SU-DHL-6 (cell line): ENCODE results near the gene A3GALT2.

Source experiments
- H2AFZ ChIP-seq: fragments of 200-600 bp; sonication (generic); 2 replicates; pipeline ENCODE4 v1.6.1; 2014; ENCODE audit warnings: low read depth, mild to moderate bottlenecking, moderate library complexity, mixed read lengths, antibody characterized with exemption, low read length; ENCODE audit not compliant: severe bottlenecking
- H3F3A ChIP-seq: fragments of 200-600 bp; shearing (Covaris generic); 2 replicates; pipeline ENCODE4 v1.6.0; 2016; ENCODE audit warnings: antibody characterized with exemption, mild to moderate bottlenecking; ENCODE audit not compliant: insufficient read depth
- H3K27ac ChIP-seq: fragments of 200-600 bp; sonication (generic); 2 replicates; pipeline ENCODE4 v1.5.1; 2016; ENCODE audit warnings: low read depth, mild to moderate bottlenecking, low read length, moderate library complexity, mixed read lengths
- H3K27me3 ChIP-seq: fragments of 200-600 bp; sonication (generic), shearing (Covaris generic); 2 replicates; pipeline ENCODE4 v1.6.0; 2014; ENCODE audit warnings: mild to moderate bottlenecking, low read length
- H3K36me3 ChIP-seq: fragments of 200-600 bp; sonication (generic); 2 replicates; pipeline ENCODE4 v1.6.1; 2014; ENCODE audit warnings: mild to moderate bottlenecking, low read length, mixed read lengths
- H3K4me2 ChIP-seq: fragments of 300-600, 200-600 bp; shearing (Covaris generic), sonication (generic); 2 replicates; pipeline ENCODE4 v1.6.0; 2014; ENCODE audit warnings: low read length, low read depth, mild to moderate bottlenecking; ENCODE audit not compliant: poor library complexity, severe bottlenecking
- H3K4me3 ChIP-seq: fragments of 200-600 bp; sonication (generic); 2 replicates; pipeline ENCODE4 v1.5.1; 2014; ENCODE audit warnings: antibody characterized with exemption, low read length, mild to moderate bottlenecking, mixed read lengths; ENCODE audit not compliant: insufficient read depth, poor library complexity, severe bottlenecking
- H3K79me2 ChIP-seq: fragments of 200-600 bp; sonication (generic); 2 replicates; pipeline ENCODE4 v1.6.1; 2014; ENCODE audit warnings: mild to moderate bottlenecking, low read length, moderate library complexity; ENCODE audit not compliant: insufficient read depth
- H3K9ac ChIP-seq: fragments of 200-600 bp; sonication (generic); 2 replicates; pipeline ENCODE4 v1.7.0; 2014; ENCODE audit warnings: mild to moderate bottlenecking, low read length
- H3K9me2 ChIP-seq: fragments of 200-600 bp; sonication (generic); replicated peaks from 2 replicates; pipeline ENCODE4 v1.6.1; 2014; ENCODE audit warnings: low read length; ENCODE audit not compliant: insufficient read depth
- H3K9me3 ChIP-seq: fragments of 200-600 bp; sonication (generic); 2 replicates; pipeline ENCODE4 v1.6.1; 2014; ENCODE audit warnings: low read length, mixed read lengths; ENCODE audit not compliant: insufficient read depth
- H4K20me1 ChIP-seq: fragments of 200-600 bp; sonication (generic); 2 replicates; pipeline ENCODE4 v1.6.1; 2014; ENCODE audit warnings: low read depth, mild to moderate bottlenecking, antibody characterized with exemption, low read length, moderate library complexity, mixed read lengths
- CTCF ChIP-seq: fragments of 200-600 bp; sonication (generic); IDR thresholded peaks from one replicate; pipeline ENCODE4 v1.5.1; 2017; ENCODE audit warnings: antibody characterized with exemption, mild to moderate bottlenecking, low read length, moderate library complexity; ENCODE audit not compliant: insufficient read depth, poor library complexity, severe bottlenecking
- EZH2phosphoT487 ChIP-seq: fragments of 200-600 bp; sonication (generic), shearing (Covaris generic); conservative IDR thresholded peaks from 2 replicates; pipeline ENCODE4 v1.6.1; 2018; ENCODE audit warnings: mild to moderate bottlenecking, antibody characterized with exemption, low read length, moderate library complexity, mixed read lengths

The A3GALT2 gene

GRCh38 chr1:33363021-33363420 is 42.1 kb upstream of the A3GALT2 start:
- no peaks in the 10 kb centered on the region for H3F3A ChIP-seq
- H2AFZ ChIP-seq: no peak overlapping the region
- H3K36me3 ChIP-seq: no peaks in the 10 kb centered on the region
- no peaks in the 10 kb centered on the region for H3K9me3 ChIP-seq
- H3K4me2 ChIP-seq: no peak overlapping the region
- H3K79me2 ChIP-seq: no peaks in the 10 kb centered on the region
- no peak overlapping the region for H3K4me3 ChIP-seq
- TF ChIP-seq CTCF (no peak), EZH2phosphoT487 (no peak)
- no peak overlapping the region for H3K27ac ChIP-seq
- no peaks in the 10 kb centered on the region for H4K20me1 ChIP-seq
- no peak overlapping the region for H3K9ac ChIP-seq
- no peaks in the 10 kb centered on the region for H3K9me2 ChIP-seq
- H3K27me3 ChIP-seq: no peaks in the 10 kb centered on the region

- TF ChIP-seq CTCF (no peak), EZH2phosphoT487 (no peak)
- Histone ChIP-seq H3K9me2 (no peaks in the 10 kb centered on the region), H3K27ac (no peak overlapping the region), H3K9me3 (no peaks in the 10 kb centered on the region), H3K9ac (no peak overlapping the region), H3K27me3 (no peaks in the 10 kb centered on the region), H3K79me2 (no peaks in the 10 kb centered on the region), H3K4me2 (no peak overlapping the region), H4K20me1 (no peaks in the 10 kb centered on the region), H3K36me3 (no peaks in the 10 kb centered on the region), H2AFZ (no peak overlapping the region), H3K4me3 (no peak overlapping the region), H3F3A (no peaks in the 10 kb centered on the region)
These were observed 40.8 kb upstream of the A3GALT2 start for GRCh38 chr1:33361532-33362235.

GRCh38 chr1:33360367-33360766 is 39.5 kb upstream of the A3GALT2 start:
- Histone ChIP-seq H2AFZ (no peak overlapping the region), H3K4me2 (no peak overlapping the region), H3K27ac (no peak overlapping the region), H3K27me3 (no peaks in the 10 kb centered on the region), H3K79me2 (no peaks in the 10 kb centered on the region), H3K36me3 (no peaks in the 10 kb centered on the region), H3K9me2 (no peaks in the 10 kb centered on the region), H4K20me1 (no peaks in the 10 kb centered on the region), H3F3A (no peaks in the 10 kb centered on the region), H3K9ac (no peak overlapping the region), H3K9me3 (no peaks in the 10 kb centered on the region), H3K4me3 (no peak overlapping the region)
- no peak for TF ChIP-seq EZH2phosphoT487
- no peak for TF ChIP-seq CTCF
